GM18858 (cell line): Measurements from ENCODE around the gene CENPE.

Source experiments
- ATAC-seq: cut with Tn5 transposase; IDR thresholded peaks from one replicate; pipeline ENCODE4 v1.9.1; 2021; ENCODE audit not compliant: unreplicated experiment

Gene CENPE

DNA sequence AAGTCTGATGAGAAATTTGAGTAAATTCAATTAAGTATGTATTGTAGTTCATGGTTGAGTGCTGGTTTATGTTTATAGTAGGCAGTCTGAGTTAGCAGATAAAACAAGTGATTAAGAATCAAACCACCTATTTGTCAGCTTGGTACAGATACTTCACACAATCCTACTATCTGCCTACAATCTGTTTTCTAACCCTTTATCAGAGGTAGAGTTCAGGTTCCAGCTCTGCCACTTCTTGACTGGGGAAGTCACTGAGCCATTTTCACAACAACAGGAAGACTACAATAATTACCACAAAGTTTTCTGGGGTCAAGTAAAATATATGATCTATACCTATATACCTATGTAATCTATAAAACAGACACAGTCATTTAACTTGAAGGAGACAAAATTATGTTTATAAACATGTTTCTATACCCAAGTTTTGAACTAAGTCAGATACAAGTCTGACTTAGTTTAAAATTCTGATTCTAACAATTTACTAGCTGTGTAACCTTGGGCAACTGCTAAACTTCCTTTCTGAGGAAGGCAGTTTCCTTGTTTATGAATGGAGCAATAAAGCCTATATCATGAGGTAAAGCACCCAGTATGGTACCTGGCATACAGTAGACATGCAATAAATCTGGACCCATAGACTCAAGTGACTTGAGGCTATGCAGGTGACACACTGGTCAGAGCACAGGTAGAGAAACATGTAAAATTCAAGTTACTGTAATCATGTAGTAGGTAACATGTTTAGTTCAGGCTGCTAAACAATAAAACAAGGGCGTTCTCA lies 61.3 kb downstream of the CENPE start:
- ATAC-seq = no peak

DNA sequence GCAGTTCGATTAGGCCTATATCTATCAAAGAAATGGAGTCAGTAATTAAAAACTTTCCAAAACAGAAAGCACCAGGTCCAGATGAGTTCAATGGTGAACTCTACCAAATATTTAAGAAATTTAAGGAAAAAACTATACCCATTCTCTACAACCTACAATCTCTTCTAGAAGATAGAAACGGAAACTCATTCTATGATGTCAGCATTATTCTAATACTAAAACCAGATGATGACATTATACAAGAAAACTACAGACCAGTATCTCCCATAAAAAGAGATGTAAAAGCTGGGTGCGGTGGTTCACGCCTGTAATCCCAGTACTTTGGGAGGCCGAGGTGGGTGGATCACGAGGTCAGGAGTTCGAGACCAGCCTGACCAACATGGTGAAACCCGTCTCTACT lies 69.0 kb downstream of the CENPE start:
- no peak for ATAC-seq

DNA sequence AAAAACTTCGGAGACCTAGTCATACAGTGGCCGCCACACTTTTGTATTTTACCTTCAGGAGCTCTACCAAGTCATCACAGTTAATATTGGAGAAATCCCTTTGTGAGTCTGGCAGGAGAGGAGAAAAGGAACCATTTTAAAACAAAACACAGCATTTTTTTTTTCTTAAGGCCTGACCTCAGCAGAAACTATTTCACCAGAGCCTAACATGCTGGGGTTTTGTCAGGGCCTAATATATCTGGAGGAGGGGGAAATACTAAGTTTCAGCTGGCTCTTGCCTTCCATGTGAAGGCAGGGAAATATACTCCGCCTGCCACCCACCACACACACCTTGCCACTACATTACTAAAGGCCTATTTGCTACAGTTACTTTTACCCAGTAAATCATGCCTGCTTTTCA lies 72.0 kb downstream of the CENPE start:
- ATAC-seq = no peak

DNA sequence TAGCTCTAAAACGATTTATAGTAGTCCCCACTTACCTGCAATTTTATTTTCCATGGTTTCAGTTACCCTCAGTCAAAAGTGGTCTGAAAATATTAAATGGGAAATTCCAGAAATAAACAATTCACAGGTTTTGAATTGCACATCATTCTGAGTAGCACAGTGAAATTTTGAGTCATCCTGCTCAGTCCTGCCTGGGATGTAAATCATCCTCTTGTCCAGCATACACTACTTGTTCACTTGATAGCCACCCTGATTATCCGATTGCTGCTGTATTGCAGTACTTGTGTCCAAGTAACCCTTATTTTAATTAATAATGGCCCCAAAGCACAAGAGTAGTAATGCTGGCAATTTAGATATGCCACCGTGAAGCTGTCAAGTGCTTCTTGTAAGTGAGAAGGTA lies 75.0 kb downstream of the CENPE start:
- no peak for ATAC-seq

DNA sequence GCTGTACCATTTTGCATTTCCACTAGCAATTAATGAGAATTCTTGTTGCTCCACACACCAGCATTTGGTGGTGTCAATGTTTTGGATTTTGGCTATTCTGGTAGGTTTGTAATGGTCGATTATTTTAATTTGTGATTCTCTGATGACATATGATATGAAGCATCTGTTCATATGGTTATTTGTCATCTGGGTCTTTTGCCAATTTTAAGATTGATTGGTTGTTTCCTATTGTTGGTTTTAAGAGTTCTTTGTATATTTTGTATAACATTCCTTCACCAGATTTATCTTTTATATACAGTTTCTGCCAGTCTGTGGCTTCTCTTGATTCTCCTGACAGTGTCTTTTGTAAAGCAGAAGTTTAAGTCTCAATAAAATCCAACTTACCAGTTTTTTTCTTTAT lies 80.0 kb downstream of the CENPE start:
- ATAC-seq = no peak

DNA sequence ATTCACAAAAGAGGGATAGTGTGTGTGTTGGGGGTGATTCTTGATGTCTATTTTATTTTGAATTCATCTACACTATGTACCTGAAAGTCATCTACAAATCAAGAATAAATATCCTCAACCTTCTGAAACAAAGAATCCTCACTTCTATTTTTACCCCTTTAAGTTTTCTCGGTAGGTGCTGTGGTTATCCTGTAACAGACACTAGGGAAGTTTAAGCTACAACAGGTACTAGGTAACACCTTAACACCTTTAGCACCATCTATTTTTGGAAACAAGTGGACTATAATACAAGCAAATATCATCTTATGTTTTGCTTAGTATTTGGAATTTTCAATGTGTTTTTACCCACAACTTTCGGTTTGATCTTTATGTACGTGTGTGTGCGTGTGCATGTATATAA lies 86.5 kb downstream of the CENPE start:
- ATAC-seq = no peak

DNA sequence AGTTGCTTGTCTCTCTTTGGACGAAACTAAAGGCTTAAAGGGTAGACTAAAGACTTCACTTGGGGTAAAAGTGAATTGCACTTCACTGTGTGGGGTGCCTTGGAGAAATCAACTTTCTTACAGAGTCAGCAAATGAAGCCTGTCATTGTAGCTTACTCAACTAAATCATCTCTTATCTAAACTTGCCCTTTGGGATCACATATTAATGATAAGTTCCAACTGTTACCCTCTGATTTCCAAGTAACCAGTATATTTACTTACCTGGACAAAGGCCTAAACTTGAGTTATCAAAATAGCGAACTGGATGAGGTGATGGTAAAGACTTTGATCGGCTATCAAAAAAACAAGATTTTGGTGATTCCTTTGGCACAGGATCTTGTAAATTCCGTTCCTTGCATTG lies 89.6 kb downstream of the CENPE start:
- ATAC-seq = no peak

DNA sequence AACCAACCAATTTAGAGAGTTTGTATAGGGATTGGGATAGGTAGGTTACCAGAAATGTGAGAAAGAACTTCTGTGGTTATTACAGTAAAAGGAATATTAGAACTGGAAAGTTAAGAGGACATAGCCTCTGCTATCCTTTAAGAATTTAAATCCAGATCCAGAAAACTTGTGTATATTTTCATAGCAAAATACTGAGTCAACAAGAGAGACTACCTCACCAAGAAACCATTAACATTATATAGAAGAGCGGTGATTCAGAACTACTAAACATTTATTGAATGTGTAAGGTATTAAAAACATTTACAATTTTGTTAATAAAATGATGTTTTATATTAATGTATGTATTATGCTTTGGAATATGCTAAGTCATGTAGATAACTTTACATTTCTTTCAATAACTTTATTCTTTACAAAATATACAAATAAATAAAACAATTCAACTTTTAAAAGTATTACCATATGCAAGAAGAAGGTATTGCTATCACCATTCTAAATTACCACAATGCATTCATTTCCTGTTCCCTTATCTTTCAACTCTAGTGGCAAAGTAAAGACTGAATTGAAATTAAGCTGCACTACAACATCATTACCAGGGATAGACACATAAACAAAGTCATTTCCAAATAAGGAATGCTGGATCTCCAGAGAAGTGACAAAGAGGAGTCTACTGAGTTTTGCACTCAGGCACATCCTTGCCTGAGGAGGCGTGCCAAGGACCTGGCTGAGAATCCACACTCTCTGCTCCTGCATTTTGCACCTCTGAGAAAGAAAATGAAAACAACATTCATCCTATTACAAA lies 92.4 kb downstream of the CENPE start:
- ATAC-seq = no peak

DNA sequence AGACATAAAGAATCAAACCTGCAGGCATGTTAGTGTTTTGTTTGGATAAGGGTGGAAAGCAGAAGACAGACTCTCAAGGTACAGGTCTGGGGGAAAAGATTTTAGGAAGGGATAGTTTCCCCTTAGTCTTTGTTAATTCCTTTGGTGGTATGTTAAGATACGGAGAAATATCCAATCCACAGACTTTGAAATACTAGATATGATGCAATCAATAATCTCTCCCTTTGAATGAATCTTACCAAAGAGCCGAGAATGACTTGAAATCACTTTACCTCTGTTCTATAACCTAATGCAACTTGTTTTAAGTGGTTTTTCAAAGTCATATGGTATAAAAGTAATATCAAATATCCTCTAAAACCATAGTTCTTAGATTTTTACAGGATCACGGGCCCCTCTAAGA lies 93.3 kb downstream of the CENPE start:
- ATAC-seq = no peak

DNA sequence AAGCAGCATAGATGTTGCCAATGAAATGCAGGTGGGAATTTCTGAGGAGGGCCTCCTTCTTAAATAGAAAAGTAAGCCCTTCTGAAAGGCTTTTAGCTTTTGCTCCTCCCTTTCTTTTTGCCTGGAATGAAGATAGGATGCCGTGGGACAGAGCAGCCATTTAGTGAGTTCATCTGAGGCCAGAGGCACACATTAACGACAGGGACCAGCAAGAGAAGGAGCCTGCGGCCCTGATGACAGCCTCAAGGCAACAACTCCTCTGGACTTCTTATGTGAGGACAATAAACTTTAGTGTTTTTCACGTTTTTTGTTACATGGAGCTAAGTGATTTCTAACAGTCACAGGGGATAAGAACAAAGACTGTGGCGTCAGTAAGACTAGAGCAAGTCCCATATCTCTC lies 97.5 kb downstream of the CENPE start:
- ATAC-seq = no peak

DNA sequence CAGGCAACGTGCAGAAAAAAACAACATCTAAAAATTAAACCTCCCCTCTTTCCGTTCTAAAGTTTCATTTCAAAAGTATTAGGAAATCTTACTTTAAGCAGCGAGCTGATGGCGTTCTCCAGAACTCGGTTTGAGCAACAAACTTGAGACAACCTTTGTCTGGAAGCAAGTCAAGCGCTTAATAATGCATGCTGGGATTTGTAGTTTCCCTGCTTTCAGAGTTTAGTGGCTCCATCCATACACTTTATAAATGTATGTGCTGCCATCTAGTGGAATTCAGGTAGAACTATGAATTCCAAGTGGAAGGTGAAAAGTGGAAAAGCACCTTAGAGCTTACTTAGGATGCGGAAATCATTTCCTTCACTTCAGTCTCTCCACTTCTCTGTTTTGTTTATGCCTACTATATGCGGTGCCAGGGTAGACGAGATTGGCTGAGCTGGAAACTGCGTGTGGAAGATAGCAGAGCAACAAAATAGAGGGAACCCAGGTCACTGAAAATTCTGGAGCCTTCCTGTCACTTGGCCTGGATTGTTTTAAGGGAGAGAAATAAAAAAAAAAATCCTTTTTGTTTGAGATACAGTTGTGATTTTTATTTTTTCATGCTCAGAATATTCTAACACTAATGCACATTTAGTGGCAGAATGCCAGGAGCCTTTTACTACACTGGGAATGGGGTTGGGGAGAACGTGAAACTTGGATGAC lies 98.3 kb downstream of the CENPE start, which contains the start of gene BDH2:
Gene BDH2 (minus strand): TSS at position 144 of the 702 bp plus-strand sequence. CDS start 3,580 bp downstream, outside the sequence.
- ATAC-seq = peak; percentile 95

DNA sequence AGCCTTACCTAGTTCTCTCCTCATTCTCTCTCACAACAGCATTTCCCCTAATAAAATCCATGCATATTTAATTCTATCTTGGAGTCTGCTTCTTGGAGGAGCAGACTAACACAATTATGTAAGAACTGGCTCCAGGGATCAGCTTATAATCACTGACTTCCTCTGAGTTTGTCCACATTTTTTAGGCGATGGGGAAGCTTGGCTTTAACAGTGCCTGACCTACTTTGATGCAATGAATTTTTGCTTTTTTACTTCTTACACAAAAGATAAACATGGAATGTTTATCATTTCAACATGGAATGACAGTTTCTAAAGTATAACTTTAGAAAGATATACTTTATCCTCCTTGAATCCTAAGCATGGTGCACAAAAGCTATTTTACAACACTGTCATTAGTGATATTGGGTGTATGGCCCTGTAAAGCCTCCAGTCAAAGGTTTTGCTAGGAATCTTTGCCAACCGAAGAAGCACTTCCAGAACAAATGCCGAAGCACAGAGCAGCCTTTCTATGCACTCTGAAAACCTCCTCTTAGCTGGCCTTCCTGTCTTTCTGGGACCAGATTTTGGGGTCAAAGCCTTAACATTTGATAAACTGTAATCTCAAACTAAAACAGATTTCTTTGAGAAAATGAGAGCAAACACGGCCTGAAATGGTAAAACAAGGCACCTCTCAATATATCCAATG lies 99.2 kb downstream of the CENPE start:
- no peak for ATAC-seq

DNA sequence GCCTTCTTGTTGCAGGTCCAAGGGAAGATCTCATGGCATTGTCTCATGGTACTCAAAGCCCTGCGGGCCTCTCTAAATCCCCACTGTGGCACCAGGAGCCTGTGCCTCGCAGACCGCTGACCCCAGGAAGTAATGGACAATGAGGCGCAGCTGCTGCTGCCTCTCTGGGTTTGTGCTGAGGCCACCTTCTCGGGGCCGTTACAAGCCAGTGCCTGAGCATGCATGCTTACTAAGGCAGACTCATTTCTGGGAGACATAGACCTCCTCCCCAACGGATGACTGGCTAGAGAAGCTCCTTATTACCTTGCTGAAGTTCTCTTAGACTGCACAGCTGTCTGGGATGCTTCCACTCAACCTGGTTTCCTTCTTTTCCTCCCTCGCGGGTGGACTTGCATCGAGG lies 99.8 kb downstream of the CENPE start:
- no peak for ATAC-seq

DNA sequence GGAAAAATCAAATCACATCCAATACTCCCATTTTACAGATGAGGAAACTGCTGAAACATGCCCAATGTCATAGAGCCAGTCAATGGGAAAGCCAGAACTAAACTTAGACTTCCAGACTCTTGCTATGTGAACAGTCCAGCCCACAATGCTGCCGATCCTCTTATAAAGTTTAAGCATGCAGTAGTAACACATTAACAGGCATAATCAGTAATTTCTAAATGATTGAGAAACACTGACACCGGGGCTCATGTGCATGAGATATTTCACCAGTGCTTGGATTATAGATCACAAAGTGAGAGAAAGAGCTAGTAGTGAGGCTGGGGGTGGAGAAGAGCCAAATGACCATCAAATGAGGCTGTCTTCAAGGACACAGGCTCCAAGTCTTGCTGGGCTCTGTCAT lies 101.0 kb downstream of the CENPE start:
- ATAC-seq = no peak

DNA sequence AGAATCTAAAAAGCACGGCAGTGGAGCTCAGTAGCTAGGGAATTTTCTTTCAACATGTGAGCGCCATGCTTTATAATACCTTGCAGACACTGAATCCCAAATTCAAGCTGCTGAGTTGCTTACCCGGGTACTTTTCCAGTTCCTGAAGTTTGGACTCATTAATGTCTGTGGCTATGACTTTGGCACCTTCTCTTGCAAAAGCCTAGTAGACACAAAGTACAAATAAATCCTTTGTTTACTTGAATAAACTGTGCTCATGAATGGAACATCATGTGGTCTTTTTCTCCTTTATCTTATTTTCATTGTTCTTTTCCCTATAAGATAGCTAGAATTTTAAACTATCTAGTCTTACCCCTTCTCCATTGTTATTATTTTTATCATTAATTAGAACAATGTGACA lies 103.1 kb downstream of the CENPE start:
- ATAC-seq = no peak

DNA sequence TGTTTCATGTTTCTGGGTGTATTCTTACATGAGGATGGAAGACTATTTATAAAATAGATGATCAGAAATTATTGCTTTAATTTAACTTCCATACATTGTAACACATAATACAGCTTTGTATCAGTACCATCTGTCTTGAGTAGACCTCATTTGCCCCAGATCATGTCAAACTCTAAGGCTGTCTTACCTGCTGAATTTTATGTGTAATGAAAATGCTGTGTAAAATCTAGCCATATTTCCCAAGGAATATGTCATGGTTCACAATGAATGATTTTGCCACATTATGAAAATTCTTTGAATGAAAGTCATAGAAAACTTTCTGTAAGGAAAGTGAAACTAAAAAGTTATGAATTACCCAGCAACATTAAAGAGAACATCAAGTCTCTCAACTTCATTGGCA lies 105.9 kb downstream of the CENPE start:
- no peak for ATAC-seq

DNA sequence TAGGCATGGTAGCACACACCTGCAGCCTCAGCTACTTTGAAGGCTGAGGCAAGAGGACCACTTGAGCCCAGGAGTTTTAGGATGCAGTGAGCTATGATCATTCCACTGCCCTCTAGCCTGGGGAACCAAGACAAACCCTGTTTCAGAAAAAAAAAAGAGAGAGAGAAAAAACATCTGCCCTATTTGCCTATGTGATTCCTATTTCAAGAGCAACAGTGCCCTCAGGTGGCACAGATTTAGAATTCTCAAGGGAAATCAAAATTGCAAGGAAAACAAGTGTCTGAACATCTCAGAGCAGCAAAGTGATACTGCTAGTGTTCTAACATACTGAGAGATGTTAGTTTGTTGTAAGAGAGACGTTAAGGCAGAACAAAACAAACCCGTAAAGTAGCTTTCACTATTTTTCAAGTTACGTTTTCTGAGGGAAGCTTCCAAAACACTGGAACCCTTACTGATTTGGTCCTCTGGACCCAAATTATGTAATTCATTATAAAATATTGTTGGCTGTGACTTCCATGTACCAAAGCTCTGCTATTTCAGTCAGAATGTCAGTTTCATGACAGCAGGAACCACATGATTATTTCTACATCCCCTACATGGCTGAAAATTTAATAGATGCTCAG lies 106.4 kb downstream of the CENPE start:
- peak; percentile 69 for ATAC-seq

DNA sequence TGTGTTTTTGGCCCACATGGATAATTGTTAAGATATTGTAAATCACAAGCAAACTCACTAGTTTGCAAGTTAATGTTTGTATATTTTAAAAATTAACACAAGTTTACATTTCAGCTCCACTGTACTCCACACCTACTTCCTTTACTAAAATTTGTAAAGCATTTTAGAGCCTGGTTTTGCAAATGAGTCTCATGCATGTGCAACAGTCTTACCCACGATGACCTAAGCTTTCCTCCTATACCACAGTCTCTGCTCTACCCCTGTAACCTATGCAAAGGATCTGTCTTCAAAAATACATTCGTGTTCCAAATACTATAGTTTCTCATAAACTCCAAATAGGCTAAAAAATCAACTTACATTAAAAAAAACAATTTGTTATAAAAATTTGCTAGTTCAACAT lies 108.7 kb downstream of the CENPE start:
- no peak for ATAC-seq

DNA sequence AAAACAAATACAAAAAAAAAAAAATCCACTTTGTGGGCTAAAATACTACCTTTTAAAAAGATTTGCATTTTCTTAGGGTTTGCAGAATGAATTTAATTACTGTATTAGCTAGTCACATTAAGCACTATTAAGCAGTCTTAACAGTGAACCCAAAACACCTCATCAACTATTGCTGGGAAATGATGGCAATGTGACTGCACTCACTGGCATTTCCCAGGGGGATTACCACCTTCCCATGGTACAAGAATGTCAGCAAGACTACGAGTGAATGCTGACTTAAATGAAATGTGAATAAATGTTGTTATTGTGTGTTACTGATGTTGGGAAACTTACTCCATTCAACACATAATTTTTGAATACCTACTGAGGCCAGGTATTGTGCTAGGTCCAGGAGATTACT lies 111.6 kb downstream of the CENPE start:
- no peak for ATAC-seq

DNA sequence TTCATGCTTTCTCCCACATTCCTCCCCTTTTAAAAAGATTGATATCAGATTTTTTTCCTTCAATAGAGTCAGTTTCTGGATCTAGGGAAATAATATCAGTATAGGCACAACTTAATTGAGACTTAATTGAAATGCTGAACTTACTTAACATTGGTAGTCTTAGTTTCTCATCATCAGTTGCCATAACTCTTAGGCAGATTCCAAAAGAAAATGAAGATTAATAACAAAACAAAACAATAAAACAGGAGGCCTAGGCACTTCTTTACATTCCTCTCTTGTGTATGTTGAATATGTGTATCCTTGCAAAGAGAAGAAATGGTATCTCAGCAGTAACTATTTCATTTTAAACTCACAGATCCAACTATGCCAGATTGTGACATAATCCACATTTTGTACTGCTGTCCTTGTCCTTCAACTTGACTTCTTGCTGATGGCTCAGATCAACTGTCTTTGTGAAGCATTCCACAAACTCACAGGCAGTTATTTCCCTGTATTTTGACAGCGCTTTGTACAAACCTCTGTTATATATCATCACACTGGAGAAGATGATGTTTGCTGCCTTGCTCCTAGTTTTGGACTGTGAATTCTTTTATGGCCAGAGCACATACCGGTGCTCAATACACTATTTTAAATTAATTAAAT lies 112.5 kb downstream of the CENPE start:
- no peak for ATAC-seq
